ENCODE data around the gene MIB2.

The MIB2 gene

DNA sequence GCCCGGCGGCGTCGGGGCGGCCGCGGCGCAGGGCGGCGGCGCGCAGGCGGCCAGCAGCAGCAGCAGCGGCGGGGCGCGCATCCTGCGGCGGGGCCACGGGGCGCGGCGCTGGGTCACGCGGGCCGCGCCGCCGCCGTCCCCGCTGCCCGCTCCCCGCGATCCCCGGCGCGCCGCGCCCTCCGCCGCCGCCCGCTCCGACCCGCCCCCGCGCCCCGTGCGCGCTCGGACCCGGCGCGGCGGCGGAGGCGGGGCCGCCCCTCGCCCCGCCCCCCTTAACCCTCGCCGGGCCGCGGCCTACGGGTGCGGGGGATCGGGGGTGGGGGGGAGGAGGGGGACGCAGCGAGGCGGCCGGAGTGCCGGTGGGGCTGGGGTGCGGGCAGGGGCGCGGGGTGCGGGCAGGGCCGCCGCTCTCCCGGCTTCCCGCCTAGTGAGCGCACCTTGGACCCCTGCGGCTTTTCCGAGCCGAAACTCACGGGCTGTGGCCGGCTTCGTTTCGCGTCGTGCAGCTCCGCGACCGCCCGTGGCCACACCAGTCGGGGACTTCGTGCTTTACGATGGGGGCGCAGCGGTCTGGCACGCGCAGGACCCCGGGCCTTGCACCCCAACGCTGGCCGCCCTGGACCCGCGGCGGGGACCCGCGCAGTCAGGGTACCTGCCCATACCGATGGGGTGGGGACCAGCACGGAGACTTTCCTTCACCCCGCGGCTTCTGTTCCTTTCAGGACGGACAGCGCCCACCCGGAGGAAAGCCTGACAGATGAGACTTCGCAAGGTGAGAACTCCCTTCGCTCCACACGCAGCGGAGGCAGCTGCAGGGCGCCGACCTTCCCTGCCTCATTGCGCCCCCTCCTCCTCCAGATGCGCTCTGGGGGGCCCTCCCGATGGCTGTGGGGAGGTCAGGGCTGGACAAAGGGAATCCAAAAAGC is 15.1 kb upstream of the MIB2 start, which contains the start of gene FNDC10:
Gene FNDC10 (minus strand): TSS at position 201 of the 926 bp plus-strand sequence. CDS start 120 bp downstream, at position 81.
- peak; percentile 68 for DNase-seq (ENCODE audit: low spot score)
- TF ChIP-seq, protein P1, sequence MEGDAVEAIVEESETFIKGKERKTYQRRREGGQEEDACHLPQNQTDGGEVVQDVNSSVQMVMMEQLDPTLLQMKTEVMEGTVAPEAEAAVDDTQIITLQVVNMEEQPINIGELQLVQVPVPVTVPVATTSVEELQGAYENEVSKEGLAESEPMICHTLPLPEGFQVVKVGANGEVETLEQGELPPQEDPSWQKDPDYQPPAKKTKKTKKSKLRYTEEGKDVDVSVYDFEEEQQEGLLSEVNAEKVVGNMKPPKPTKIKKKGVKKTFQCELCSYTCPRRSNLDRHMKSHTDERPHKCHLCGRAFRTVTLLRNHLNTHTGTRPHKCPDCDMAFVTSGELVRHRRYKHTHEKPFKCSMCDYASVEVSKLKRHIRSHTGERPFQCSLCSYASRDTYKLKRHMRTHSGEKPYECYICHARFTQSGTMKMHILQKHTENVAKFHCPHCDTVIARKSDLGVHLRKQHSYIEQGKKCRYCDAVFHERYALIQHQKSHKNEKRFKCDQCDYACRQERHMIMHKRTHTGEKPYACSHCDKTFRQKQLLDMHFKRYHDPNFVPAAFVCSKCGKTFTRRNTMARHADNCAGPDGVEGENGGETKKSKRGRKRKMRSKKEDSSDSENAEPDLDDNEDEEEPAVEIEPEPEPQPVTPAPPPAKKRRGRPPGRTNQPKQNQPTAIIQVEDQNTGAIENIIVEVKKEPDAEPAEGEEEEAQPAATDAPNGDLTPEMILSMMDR (IDR thresholded peaks at IDR 0.05; ENCODE audit: extremely low read depth, missing control alignments), result no peak

DNA sequence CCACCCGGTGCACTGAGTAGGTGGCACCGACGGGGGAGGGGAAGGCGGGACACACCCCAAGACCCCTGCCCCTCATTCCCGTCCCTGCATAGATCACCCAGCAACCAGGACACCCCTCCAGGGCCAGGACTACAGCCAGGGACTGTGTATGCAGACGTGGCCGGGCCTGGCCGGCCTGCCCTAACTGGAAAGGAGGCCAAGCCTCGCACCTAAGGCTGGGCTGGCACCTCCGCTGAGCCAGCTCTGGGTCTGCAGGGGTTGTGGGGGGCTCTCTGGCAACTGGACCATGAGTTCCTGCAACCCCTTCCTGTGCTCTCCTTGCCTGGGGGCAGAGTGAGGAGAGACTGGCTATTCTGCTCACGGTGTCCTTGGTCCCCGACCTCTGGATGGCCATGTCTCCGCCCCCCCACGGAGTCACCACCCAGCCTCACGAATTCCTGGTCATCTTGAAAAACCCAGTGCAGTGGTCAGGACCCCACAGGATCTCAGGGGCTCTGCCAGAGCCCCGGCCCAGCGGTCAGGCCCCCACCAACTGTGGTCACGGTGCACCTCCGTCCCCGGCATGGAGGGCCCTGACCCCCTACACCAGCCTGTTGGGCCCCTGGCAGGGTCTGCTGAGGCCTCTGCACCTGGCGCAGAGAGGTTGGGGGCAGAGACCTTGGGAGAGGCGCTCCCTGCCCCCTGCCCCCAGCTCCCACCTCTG is 14.3 kb upstream of the MIB2 start:
- TF ChIP-seq, protein P1 (IDR thresholded peaks at IDR 0.05; ENCODE audit: extremely low read depth, missing control alignments), result no peak
- peak; percentile 24 for DNase-seq (ENCODE audit: low spot score)

DNA sequence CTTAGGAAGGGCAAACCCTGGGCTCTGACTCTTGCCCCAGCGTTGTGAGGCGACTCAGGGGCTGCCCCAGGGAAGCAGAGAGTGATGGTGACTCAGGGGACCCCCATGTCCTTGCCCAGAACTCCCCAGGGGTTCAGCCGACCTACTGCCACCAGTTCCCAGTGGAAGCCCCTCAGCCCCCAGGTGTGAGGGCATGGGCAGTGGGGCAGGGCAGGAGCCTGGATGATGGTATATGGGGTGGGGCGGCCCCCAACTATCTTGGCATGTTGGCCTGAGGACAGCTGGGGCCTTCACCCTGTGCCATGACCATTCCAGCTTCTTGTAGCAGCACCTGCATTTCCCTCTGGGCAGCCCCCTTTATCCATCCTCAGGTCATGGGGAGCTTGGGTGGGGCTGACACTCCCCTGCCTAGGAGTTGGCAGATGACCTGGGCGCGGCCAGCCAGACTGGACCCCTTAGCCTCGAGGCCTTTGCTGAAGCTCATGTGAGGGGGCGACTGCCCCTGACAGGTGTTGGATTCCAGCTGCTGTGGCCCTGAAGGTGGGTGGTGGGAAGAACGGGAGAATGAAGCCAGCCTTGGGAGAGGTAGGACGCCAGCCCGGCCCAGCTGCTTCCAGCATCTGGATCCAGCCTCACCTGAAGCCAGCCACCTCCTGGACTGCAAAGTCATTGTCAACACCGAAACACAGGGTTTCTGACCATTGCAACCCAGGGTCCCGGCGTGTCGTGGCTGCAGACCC is 13.6 kb upstream of the MIB2 start:
- no peak for DNase-seq (ENCODE audit: low spot score)
- TF ChIP-seq, protein P1 (IDR thresholded peaks at IDR 0.05; ENCODE audit: extremely low read depth, missing control alignments), result no peak

DNA sequence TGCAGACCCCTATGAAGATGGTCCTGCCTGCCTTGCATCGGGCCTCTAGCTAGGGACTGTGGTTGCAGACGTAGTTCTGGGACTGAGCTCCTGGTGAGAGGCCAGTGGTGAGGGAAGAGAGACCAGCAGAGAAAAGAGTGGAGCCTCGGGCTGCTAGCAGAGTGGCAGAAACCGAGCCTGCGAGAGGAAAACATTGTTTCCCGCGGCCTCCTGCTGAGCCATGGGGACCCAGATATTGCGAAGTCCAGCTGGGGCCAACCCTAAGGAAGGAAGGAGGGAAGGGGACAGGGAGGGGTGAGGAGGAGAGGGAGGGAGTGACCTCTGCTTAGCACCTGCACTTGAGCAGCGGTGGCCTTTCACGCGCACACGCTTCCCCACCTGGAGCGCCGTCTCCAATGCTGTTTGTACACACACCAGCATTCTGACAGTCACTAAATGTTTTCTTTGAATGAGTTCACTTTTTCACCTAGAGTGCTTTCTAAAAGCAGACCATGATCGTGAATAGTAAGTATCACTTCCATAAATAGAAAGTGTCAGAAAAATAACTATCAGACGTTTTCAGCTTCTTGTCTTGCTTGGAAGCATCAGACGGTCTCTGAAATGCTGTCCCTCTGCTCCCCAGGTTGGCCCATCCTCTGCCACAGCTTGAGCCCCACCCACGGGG is 12.9 kb upstream of the MIB2 start:
- DNase-seq (ENCODE audit: low spot score), result peak; percentile 80
- TF ChIP-seq, protein P1 (IDR thresholded peaks at IDR 0.05; ENCODE audit: extremely low read depth, missing control alignments), result no peak

DNA sequence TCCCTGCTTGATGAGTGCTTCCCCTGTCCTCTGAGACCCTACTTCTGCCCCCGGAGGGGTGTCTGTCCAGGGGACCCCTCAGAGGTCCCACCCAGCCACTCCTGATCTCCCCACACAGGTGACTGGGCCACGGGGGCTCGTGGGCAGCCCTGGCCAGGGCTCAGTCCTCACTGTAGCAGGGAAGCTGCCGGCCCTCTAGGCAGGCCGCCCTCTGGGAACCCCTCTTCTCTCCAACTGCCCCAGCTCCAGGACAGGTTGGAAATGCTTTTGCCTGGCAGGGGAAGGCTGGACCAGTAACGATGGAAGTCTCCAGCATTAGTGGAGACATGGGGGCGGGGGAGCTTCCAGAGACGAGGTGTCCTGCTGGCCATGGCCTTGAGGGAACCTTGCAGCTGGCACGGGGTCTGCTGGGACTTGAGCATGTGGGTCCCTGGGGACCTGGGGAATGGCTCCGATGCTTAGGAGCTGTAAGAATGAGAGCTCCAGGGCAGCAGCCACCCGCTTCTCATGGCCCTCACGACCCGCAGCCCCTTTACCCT is 12.3 kb upstream of the MIB2 start:
- no peak for DNase-seq (ENCODE audit: low spot score)

DNA sequence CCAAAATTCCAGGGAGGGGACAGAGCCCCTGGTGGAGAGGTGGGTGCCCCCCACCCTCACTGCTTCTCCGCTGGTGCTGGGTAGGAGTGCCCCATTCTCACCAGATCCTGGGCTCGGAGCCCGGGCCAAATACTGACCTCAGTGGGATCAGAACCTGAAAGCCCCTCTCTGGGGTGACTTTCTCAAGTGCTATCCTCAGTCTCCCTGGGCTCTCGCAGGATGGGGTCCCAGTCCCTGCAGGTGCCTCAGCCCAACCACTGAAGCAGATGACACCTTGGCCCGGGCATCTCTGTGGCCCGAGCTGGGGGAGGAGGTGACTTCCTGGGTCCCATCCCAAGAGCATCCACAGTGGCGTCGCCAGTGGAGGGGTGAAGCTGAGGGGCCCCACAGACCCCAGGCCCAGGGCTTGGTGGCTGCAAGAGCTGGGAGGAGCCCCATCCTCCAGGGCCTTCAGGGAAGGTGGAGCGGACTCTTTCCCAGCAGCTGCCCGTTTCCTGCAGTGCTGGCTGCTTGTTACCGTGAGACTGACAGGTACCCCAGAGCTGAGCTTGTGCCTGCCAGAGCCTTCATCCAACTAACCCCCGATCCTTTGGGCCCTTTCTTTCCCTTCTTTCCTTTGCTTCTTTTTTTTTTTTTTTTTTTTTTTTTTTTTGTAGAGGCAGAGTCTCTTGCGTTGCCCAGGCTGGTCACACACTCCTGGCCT is 11.5 kb upstream of the MIB2 start:
- TF ChIP-seq, protein P1 (IDR thresholded peaks at IDR 0.05; ENCODE audit: extremely low read depth, missing control alignments), result no peak

More for the DNA sequence above, 12.3 kb upstream of the MIB2 start:
- TF ChIP-seq, protein P1 (IDR thresholded peaks at IDR 0.05; ENCODE audit: extremely low read depth, missing control alignments), result no peak

More for the DNA sequence above, 11.5 kb upstream of the MIB2 start:
- DNase-seq (ENCODE audit: low spot score), result no peak
